Left lung (tissue), 10 donors: ENCODE results near the gene PPA1. TPM values are rescaled to one million over a fixed set of nuclear protein-coding genes. Genes with fewer than 3 reads are reported as not detected.

Experiments used
- ATAC-seq: fragments of 200-7000 bp; cut with Tn5 transposase; one replicate; pipeline ENCODE4 v1.9.1; 2020; ENCODE audit warnings: moderate library complexity
- DNase-seq, 4 donors: peaks; one replicate each; pipeline ENCODE4 v3.0.0-alpha.2; 2013 to 2020
- H3K27ac ChIP-seq, 2 donors: fragments of 200-600 bp; sonication (generic) in 1 of 2; one replicate each; pipeline versions ENCODE4 v1.5.0 to v1.8.0; 2020 to 2021
- H3K27me3 ChIP-seq, 2 donors: fragments of 200-600 bp; sonication (generic) in 1 of 2; one replicate each; pipeline versions ENCODE4 v1.5.0 to v1.8.0; 2020 to 2021
- H3K36me3 ChIP-seq, 2 donors: fragments of 200-600 bp; sonication (generic) in 1 of 2; one replicate each; pipeline versions ENCODE4 v1.5.0 to v1.8.0; 2020 to 2021
- H3K4me1 ChIP-seq, 2 donors: fragments of 200-600 bp; one replicate each; pipeline ENCODE4 v1.8.0; 2021
- H3K4me3 ChIP-seq, 2 donors: fragments of 200-600 bp; sonication (generic) in 1 of 2; one replicate each; pipeline versions ENCODE4 v1.5.0 to v1.8.0; 2020 to 2021; ENCODE audit warnings: mild to moderate bottlenecking in 1 of 2
- H3K9me3 ChIP-seq, 2 donors: fragments of 200-600 bp; sonication (generic) in 1 of 2; one replicate each; pipeline versions ENCODE4 v1.5.0 to v1.8.0; 2020 to 2021
- CTCF ChIP-seq, 2 donors: fragments of 200-600 bp; sonication (generic) in 1 of 2; IDR thresholded peaks; one replicate each; pipeline versions ENCODE4 v1.5.0 to v1.8.0; 2021; ENCODE audit warnings: antibody characterized with exemption in 2 of 2
- intact Hi-C, 2 donors: fragments of 100-400 bp; cut with DNase I; formaldehyde crosslinking; loops; one replicate each; pipeline versions ENCODE4 v1.11.2 to v1.14.2; 2022
- polyA plus RNA-seq, 6 donors: library from polyadenylated mRNA; unstranded; fragments of 120-200 nt; gene quantifications; one replicate each; pipeline ENCODE4 v1.2.1, GENCODE V29; 2013; ENCODE audit not compliant: insufficient read length in 6 of 6
- total RNA-seq, 2 donors: library from RNA; stranded (reverse); fragmentation: NEBNext Ultra II Directional; extraction: Animal tissue kit (Norgen Biotek cat#: 25700); gene quantifications; one replicate each; pipeline ENCODE4 v1.2.1, GENCODE V29; 2021
- donor health status: DM: no; HTN: yes; CAD: no.
- donor health status: DM: no; HTN: no; CAD: no.

Gene PPA1
- total and polyA plus RNA-seq, 8 donors, result 102 to 231 (median 129) TPM

- intact Hi-C loops, result no loop called here
Observed at GRCh38 chr10:70158113-70158512, 75.1 kb downstream of the PPA1 start.

GRCh38 chr10:70155255-70155838 lies 77.9 kb downstream of the PPA1 start:
- peaks cover 0 to 100% of the 10 kb centered on the region in 2 donors for H3K36me3 ChIP-seq

More at GRCh38 chr10:70158113-70158512, 75.1 kb downstream of the PPA1 start:
- no peak overlapping the region for H3K27ac ChIP-seq
- TF ChIP-seq CTCF (IDR thresholded peaks at IDR 0.05), result no peak
- DNase-seq (no peak), ATAC-seq (no peak)
- H3K4me1 ChIP-seq, result peaks cover 6 to 20% of the 10 kb centered on the region in 2 donors
- H3K4me3 ChIP-seq, result no peak overlapping the region
- H3K9me3 ChIP-seq, result no peaks in the 10 kb centered on the region
- no peaks in the 10 kb centered on the region for H3K27me3 ChIP-seq
- H3K36me3 ChIP-seq, result peaks cover 0 to 88% of the 10 kb centered on the region in 2 donors

More at GRCh38 chr10:70155255-70155838, 77.9 kb downstream of the PPA1 start:
- no peaks in the 10 kb centered on the region for H3K9me3 ChIP-seq
- no peak overlapping the region for H3K4me3 ChIP-seq
- no peaks in the 10 kb centered on the region for H3K4me1 ChIP-seq
- H3K27ac ChIP-seq, result no peak overlapping the region
- intact Hi-C loops, result no loop called here
- TF ChIP-seq CTCF (IDR thresholded peaks at IDR 0.05), result no peak
- H3K27me3 ChIP-seq, result no peaks in the 10 kb centered on the region
- ATAC-seq (no peak), DNase-seq (no peak)

Other genes starting within 250 kb of the PPA1 start
- gene MACROH2A2, start 180.6 kb downstream of the PPA1 start, total RNA-seq, result 10 to 100 TPM in 1 of 2 donors, 1 to 10 TPM in 1; 8.1 to 13.9 TPM
- gene MACROH2A2, start 180.6 kb downstream of the PPA1 start, polyA plus RNA-seq, result 10 to 100 TPM; 69.4 to 78.7 (median 73.7) TPM
- 10 to 100 TPM; 16.1 to 17.5 TPM for gene AIFM2, start 100.6 kb downstream of the PPA1 start, total RNA-seq
- 1 to 10 TPM; 6.0 to 8.1 (median 6.3) TPM for gene AIFM2, start 100.6 kb downstream of the PPA1 start, polyA plus RNA-seq
- 10 to 100 TPM; 11.3 to 14.5 TPM for gene TYSND1, start 86.7 kb downstream of the PPA1 start, total RNA-seq
- 10 to 100 TPM; 10.2 to 13.2 (median 12.7) TPM for gene TYSND1, start 86.7 kb downstream of the PPA1 start, polyA plus RNA-seq
- 100 to 1,000 TPM; 165 to 219 TPM for gene SAR1A, start 62.9 kb downstream of the PPA1 start, total RNA-seq
- 100 to 1,000 TPM in 5 of 6 donors, 10 to 100 TPM in 1; 94.5 to 130 (median 124) TPM for gene SAR1A, start 62.9 kb downstream of the PPA1 start, polyA plus RNA-seq
- under 1 TPM; 0.20 to 0.21 TPM for gene NPFFR1, start 50.6 kb upstream of the PPA1 start, total RNA-seq
- gene NPFFR1, start 50.6 kb upstream of the PPA1 start, polyA plus RNA-seq, result under 1 TPM; 0.24 to 0.80 (median 0.53) TPM
- gene LRRC20, start 149.2 kb upstream of the PPA1 start, total RNA-seq, result 10 to 100 TPM; 22.9 to 26.6 TPM
- 10 to 100 TPM; 11.5 to 16.8 (median 13.7) TPM for gene LRRC20, start 149.2 kb upstream of the PPA1 start, polyA plus RNA-seq
- gene EIF4EBP2, start 170.7 kb upstream of the PPA1 start, total RNA-seq, result 10 to 100 TPM; 74.7 to 80.5 TPM
- 10 to 100 TPM; 63.8 to 81.4 (median 77.5) TPM for gene EIF4EBP2, start 170.7 kb upstream of the PPA1 start, polyA plus RNA-seq
- not detected for gene NODAL, start 208.3 kb upstream of the PPA1 start, total RNA-seq
- 1 to 10 TPM in 2 of 6 donors, under 1 TPM in 4; 0.80 to 1.3 (median 0.93) TPM for gene NODAL, start 208.3 kb upstream of the PPA1 start, polyA plus RNA-seq
- 10 to 100 TPM; 10.1 to 10.8 TPM for gene PALD1, start 245.3 kb upstream of the PPA1 start, total RNA-seq
- 10 to 100 TPM; 21.0 to 34.5 (median 28.0) TPM for gene PALD1, start 245.3 kb upstream of the PPA1 start, polyA plus RNA-seq